Measurements from ENCODE around the gene CDK5RAP1.

CDK5RAP1 gene

GRCh38 chr20:33333616-33334015 is 67.7 kb downstream of the CDK5RAP1 start:
- no peak for DNase-seq (ENCODE audit: low read depth)

GRCh38 chr20:33332905-33333456 is 68.3 kb downstream of the CDK5RAP1 start:
- DNase-seq (ENCODE audit: low read depth) = no peak

GRCh38 chr20:33328157-33329137 is 72.9 kb downstream of the CDK5RAP1 start:
- no peak for DNase-seq (ENCODE audit: low read depth)

GRCh38 chr20:33325350-33325749 is 76.0 kb downstream of the CDK5RAP1 start:
- DNase-seq (ENCODE audit: low read depth) = no peak

- DNase-seq (ENCODE audit: low read depth) = no peak
Measured at GRCh38 chr20:33323236-33323635, 78.1 kb downstream of the CDK5RAP1 start.

- DNase-seq (ENCODE audit: low read depth) = no peak
Measured at GRCh38 chr20:33322456-33322855, 78.9 kb downstream of the CDK5RAP1 start.

- no peak for DNase-seq (ENCODE audit: low read depth)
Measured at GRCh38 chr20:33320006-33320405, 81.3 kb downstream of the CDK5RAP1 start.

- no peak for DNase-seq (ENCODE audit: low read depth)
Measured at GRCh38 chr20:33318096-33318429, 83.3 kb downstream of the CDK5RAP1 start.

- DNase-seq (ENCODE audit: low read depth) = no peak
Measured at GRCh38 chr20:33317424-33318095, 83.8 kb downstream of the CDK5RAP1 start.

- DNase-seq (ENCODE audit: low read depth) = no peak
Measured at GRCh38 chr20:33316958-33317357, 84.4 kb downstream of the CDK5RAP1 start.

GRCh38 chr20:33316343-33316742 is 85.0 kb downstream of the CDK5RAP1 start:
- no peak for DNase-seq (ENCODE audit: low read depth)

GRCh38 chr20:33313686-33314314 is 87.5 kb downstream of the CDK5RAP1 start:
- DNase-seq (ENCODE audit: low read depth) = no peak

- DNase-seq (ENCODE audit: low read depth) = no peak
Measured at GRCh38 chr20:33312583-33312982, 88.7 kb downstream of the CDK5RAP1 start.

GRCh38 chr20:33311996-33312395 is 89.3 kb downstream of the CDK5RAP1 start:
- DNase-seq (ENCODE audit: low read depth) = no peak

GRCh38 chr20:33311011-33311410 is 90.3 kb downstream of the CDK5RAP1 start:
- no peak for DNase-seq (ENCODE audit: low read depth)

GRCh38 chr20:33310327-33310899 is 90.9 kb downstream of the CDK5RAP1 start:
- DNase-seq (ENCODE audit: low read depth) = no peak

GRCh38 chr20:33309631-33310030 is 91.7 kb downstream of the CDK5RAP1 start:
- DNase-seq (ENCODE audit: low read depth) = no peak

Data from stimulated activated CD8-positive, alpha-beta memory T cell treated with anti-CD3 and anti-CD28 coated beads, Interleukin-15, amount 100 ng/mL, for 1 hour (primary cell).